Gastroesophageal sphincter (tissue), 4 donors: Measurements from ENCODE around the gene GSTO2. TPM values are rescaled to one million over a fixed set of nuclear protein-coding genes. Genes with fewer than 3 reads are reported as not detected.
A peak's percentile ranks its signal among the peaks of the same experiment; 100 is the strongest.

ENCODE experiments used
- ATAC-seq: fragments of 150-250 bp; one replicate; pipeline ENCODE4 v1.9.1; 2016; ENCODE audit warnings: mild to moderate bottlenecking, moderate library complexity
- H3K27ac ChIP-seq, 4 donors: fragments of 200-600 bp; sonication (generic) in 3 of 4; 1 replicate in 3 of 4; 2 replicates in 1 of 4; pipeline ENCODE4 v1.5.1; 2016 to 2019
- H3K27me3 ChIP-seq: fragments of 200-600 bp; sonication (generic); one replicate; pipeline ENCODE4 v1.5.1; 2019
- H3K36me3 ChIP-seq, 2 donors: fragments of 200-600 bp; sonication (generic); one replicate each; pipeline ENCODE4 v1.5.1; 2019; ENCODE audit warnings: control low read depth in 1 of 2
- H3K4me1 ChIP-seq, 3 donors: fragments of 200-600 bp; sonication (generic); 1 replicate in 2 of 3; 2 replicates in 1 of 3; pipeline ENCODE4 v1.5.1; 2016 to 2019; ENCODE audit warnings: control low read depth in 2 of 3
- H3K4me3 ChIP-seq, 2 donors: fragments of 200-600 bp; sonication (generic); one replicate each; pipeline ENCODE4 v1.5.1; 2019; ENCODE audit warnings: mild to moderate bottlenecking in 1 of 2, moderate library complexity in 1 of 2
- H3K9me3 ChIP-seq, 3 donors: fragments of 200-600 bp; sonication (generic); one replicate each; pipeline ENCODE4 v1.5.1; 2017 to 2019; ENCODE audit warnings: control low read depth in 2 of 3
- CTCF ChIP-seq, 4 experiments: fragments of 200-600 bp in 2 of 4; fragments of 450-650 bp in 2 of 4; sonication (generic) in 1 of 4; IDR thresholded peaks; one replicate each; pipeline ENCODE4 v1.5.1; 2017 to 2019; ENCODE audit warnings: antibody characterized with exemption in 4 of 4, mild to moderate bottlenecking in 2 of 4, moderate library complexity in 2 of 4
- EP300 ChIP-seq: sonication (generic); formaldehyde crosslinking; IDR thresholded peaks from one replicate; pipeline ENCODE4 v1.6.1; 2017; ENCODE audit warnings: antibody characterized with exemption, mild to moderate bottlenecking
- POLR2A ChIP-seq, 2 donors: fragments of 450-650 bp; IDR thresholded peaks; one replicate each; pipeline ENCODE4 v1.6.1; 2017; ENCODE audit warnings: antibody characterized with exemption in 2 of 2, mild to moderate bottlenecking in 2 of 2, moderate library complexity in 1 of 2
- POLR2AphosphoS5 ChIP-seq: sonication (generic); formaldehyde crosslinking; IDR thresholded peaks from one replicate; pipeline ENCODE4 v1.6.1; 2017; ENCODE audit warnings: antibody characterized with exemption
- WGBS, 2 donors: methylation state at CpG; one replicate each; pipeline ENCODE4 v1.1.5; 2018; ENCODE audit warnings: low coverage in 1 of 2; 5-methylcytosine and 5-hydroxymethylcytosine counted together
- total RNA-seq, 4 donors: library from RNA; depleted of rRNA; stranded (reverse); fragments of >200 nt; gene quantifications; one replicate each; pipeline ENCODE4 v1.1.0, GENCODE V29; 2016

Gene GSTO2
- total RNA-seq, 4 donors from 2014 or later: 0.15 to 1.3 (median 0.21) TPM

DNA sequence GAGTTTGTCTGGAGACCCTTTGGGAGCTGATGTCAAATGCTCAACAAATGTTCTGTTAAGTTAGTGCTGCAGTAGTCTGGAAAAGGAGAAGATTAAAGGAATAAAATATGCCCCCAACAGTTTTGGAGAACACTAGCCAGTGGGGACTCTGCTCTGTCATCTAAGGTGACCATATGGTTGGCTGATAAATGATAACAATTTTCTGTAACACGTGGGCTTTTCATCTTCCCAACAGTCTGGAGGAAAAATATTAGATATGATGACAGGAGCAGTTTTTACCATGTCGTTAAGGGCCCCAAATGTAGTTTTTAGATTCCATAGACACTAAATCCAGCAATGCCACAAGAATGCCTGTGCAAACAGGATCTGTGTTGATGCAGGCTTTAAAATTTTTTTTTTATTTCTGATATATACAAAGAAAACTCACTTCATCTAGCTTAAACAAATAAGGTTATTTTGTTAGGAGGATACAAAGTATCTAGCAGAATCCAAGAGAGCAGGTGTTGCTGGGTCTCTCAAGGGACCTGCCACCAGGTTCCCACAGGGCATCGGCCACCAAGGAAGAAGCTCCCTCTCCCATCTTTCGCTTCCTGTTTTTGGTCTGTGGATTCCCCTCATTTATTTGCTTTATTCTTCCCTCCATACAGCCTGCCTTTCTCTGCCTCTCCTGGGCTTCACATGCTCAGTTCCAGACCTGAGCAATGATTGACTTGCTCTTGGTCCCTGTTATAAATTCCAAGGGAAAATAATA, 78.5 kb downstream of the GSTO2 start:
- no peaks in the 10 kb centered on the region for H3K9me3 ChIP-seq
- H3K4me3 ChIP-seq: no peak overlapping the region
- TF ChIP-seq POLR2AphosphoS5 (no peak), EP300 (no peak), CTCF (IDR thresholded peaks at IDR 0.05) (no peak), POLR2A (IDR thresholded peaks at IDR 0.05) (no peak)
- no peaks in the 10 kb centered on the region for H3K27me3 ChIP-seq
- H3K4me1 ChIP-seq: peaks cover 0 to 24% (median 0%) of the 10 kb centered on the region in 3 donors
- no peak overlapping the region for H3K27ac ChIP-seq
- H3K36me3 ChIP-seq: no peaks in the 10 kb centered on the region
- WGBS, 2 donors: 71 to 83% methylated on average over 3 to 4 of the region's 4 CpGs
- no peak for ATAC-seq

DNA sequence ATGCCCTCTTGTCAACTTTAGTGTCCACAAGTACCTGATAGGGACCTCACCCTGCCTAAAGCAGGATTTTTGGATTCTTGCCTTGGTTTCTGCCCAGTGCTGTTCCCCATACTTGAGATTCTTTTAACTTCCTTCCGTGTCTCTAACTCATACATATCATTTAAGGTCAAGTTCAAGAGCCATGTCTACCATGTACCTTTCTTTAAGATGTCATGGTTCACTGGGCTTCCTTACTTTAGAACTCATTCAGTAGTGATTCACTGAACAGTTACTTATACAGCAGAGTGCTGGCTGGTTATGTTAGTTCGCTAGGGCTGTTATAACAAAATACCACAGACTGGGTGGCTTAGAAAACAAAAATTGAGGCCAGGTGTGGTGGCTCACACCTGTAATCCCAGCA, 79.6 kb downstream of the GSTO2 start:
- H3K36me3 ChIP-seq: no peaks in the 10 kb centered on the region
- no peaks in the 10 kb centered on the region for H3K27me3 ChIP-seq
- WGBS, 2 donors: 78 to 86% methylated on average over 2 of the region's 2 CpGs
- no peak overlapping the region for H3K4me3 ChIP-seq
- H3K4me1 ChIP-seq: peaks cover 0 to 30% (median 0%) of the 10 kb centered on the region in 3 donors
- H3K9me3 ChIP-seq: no peaks in the 10 kb centered on the region
- TF ChIP-seq EP300 (no peak), POLR2A (IDR thresholded peaks at IDR 0.05) (no peak), CTCF (IDR thresholded peaks at IDR 0.05) (no peak), POLR2AphosphoS5 (no peak)
- peak overlapping the region in 1 of 4 donors; percentile 75 for H3K27ac ChIP-seq
- ATAC-seq: no peak

DNA sequence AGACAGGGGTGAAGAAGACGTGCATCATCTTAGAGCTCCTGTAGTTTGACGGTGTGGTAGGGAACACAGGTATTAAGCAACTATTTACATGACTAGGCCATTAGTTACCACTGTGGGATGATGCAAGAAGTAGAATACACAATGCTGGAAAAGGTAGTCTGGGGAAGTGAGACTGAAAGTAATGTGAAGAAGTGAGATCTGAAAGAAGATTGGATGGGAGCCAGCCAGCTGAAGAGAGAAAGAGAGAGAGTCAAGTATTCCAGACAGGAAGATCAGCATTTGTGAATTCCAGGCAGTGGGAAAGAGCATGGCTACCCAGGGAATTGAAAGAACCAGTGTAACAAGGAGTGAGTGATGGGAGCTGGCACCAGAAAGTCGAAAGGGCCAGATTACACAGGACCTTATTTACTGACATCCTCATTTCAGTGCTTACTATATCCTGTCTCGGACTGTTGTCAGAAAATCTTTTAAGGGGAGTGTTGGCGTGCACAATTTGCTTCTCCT, 80.7 kb downstream of the GSTO2 start:
- peak overlapping the region; percentile 6 to 17 for H3K4me3 ChIP-seq

GRCh38 chr10:104350127-104350635, 81.2 kb downstream of the GSTO2 start:
- peak overlapping the region; percentile 62 to 78 (median 70) for H3K27ac ChIP-seq
- no peaks in the 10 kb centered on the region for H3K27me3 ChIP-seq
- H3K4me1 ChIP-seq: peaks cover 0 to 36% (median 0%) of the 10 kb centered on the region in 3 donors
- TF ChIP-seq EP300 (no peak), POLR2AphosphoS5 (peak; percentile 32), POLR2A (IDR thresholded peaks at IDR 0.05) (no peak), CTCF (IDR thresholded peaks at IDR 0.05) (peak; percentile 51 to 95 (median 81))
- H3K9me3 ChIP-seq: no peaks in the 10 kb centered on the region
- H3K36me3 ChIP-seq: no peaks in the 10 kb centered on the region
- ATAC-seq: peak; percentile 66
- 15 to 26% methylated on average over 6 of the region's 6 CpGs for WGBS, 2 donors
- peak overlapping the region; percentile 6 to 17 for H3K4me3 ChIP-seq

More for the DNA sequence above, 80.7 kb downstream of the GSTO2 start:
- H3K27ac ChIP-seq: peak overlapping the region; percentile 62 to 78 (median 70)
- H3K4me1 ChIP-seq: peaks cover 0 to 36% (median 0%) of the 10 kb centered on the region in 3 donors
- no peaks in the 10 kb centered on the region for H3K27me3 ChIP-seq
- no peaks in the 10 kb centered on the region for H3K36me3 ChIP-seq
- ATAC-seq: peak; percentile 65
- TF ChIP-seq CTCF (IDR thresholded peaks at IDR 0.05) (no peak), EP300 (no peak), POLR2AphosphoS5 (peak; percentile 72)
- H3K9me3 ChIP-seq: no peaks in the 10 kb centered on the region
- WGBS, 2 donors: 17 to 32% methylated on average over 3 to 5 of the region's 5 CpGs
